ENCODE results near the gene PCNA. TPM values are rescaled to one million over a fixed set of nuclear protein-coding genes. Genes with fewer than 3 reads are reported as not detected.

PCNA gene
- total and polyA plus RNA-seq, 2 donors (not counting 1 experiment from before 2014, with no cell fraction given) = 75.6 to 144 TPM

GRCh38 chr20:5096463-5096862, 23.3 kb downstream of the PCNA start:
- Histone ChIP-seq H3K4me2 (ENCODE audit: extremely low read depth, insufficient read depth, low read length) (no peak overlapping the region), H3K36me3 (ENCODE audit: control insufficient read depth, insufficient read depth, low read length) (peaks cover 6% of the 10 kb centered on the region), H3K9me3 (ENCODE audit: control insufficient read depth, insufficient read depth, low read depth, low read length) (no peaks in the 10 kb centered on the region), H3K4me3 (replicated peaks in 1 of 4; ENCODE audit: control extremely low read depth in 1 of 4, insufficient read depth in 1 of 4, low read depth in 3 of 4, low read length in 4 of 4) (no peak overlapping the region), H3K4me1 (ENCODE audit: control insufficient read depth, extremely low read depth, insufficient read depth, low read length) (no peaks in the 10 kb centered on the region), H3K9ac (ENCODE audit: insufficient read depth, low read length) (no peak overlapping the region), H3K27me3 (ENCODE audit: control insufficient read depth, insufficient read depth, low read length) (no peaks in the 10 kb centered on the region), H2AFZ (ENCODE audit: low read length) (no peak overlapping the region), H3K79me2 (ENCODE audit: control insufficient read depth, insufficient read depth, low read length) (no peaks in the 10 kb centered on the region), H4K20me1 (ENCODE audit: control insufficient read depth, extremely low read depth, insufficient read depth, low read length) (no peaks in the 10 kb centered on the region), H3K27ac (ENCODE audit: insufficient read depth, low read length) (no peak overlapping the region)
- no peak for TF ChIP-seq EZH2 (IDR thresholded peaks at IDR 0.05; ENCODE audit: low read length, missing control alignments)
- TF ChIP-seq CTCF (conservative IDR thresholded peaks at IDR 0.05 in 1 of 2, IDR thresholded peaks at IDR 0.05 in 1 of 2; ENCODE audit: low read depth in 1 of 2, low read length in 2 of 2) = no peak
- no peak for DNase-seq (ENCODE audit: low read depth in 2 of 2)

- Histone ChIP-seq H3K79me2 (ENCODE audit: control insufficient read depth, insufficient read depth, low read length) (no peaks in the 10 kb centered on the region), H3K4me3 (replicated peaks in 1 of 4; ENCODE audit: control extremely low read depth in 1 of 4, insufficient read depth in 1 of 4, low read depth in 3 of 4, low read length in 4 of 4) (no peak overlapping the region)
These were observed 23.8 kb downstream of the PCNA start for GRCh38 chr20:5095931-5096330.

DNA sequence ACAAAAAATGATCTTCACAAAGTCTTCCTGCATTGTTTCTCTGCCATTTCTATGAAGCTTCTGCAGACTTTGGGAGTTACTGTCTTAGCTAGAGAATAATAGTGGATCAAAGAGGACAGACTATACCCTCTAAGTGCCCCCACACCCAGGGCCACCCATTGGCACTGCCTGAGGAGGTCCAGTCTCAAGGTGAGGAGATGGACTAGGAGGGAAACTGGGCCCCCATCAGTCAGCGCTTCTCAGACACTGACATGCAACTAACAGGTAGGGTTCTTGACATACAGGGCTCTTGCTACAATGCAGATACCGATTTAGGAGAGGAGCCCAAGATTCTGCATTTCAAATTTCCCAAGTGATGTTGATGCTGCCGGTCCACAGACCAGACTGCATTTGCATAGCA, 24.3 kb downstream of the PCNA start:
- no peak overlapping the region for H3K4me2 ChIP-seq (ENCODE audit: extremely low read depth, insufficient read depth, low read length)
- no peaks in the 10 kb centered on the region for H3K4me1 ChIP-seq (ENCODE audit: control insufficient read depth, extremely low read depth, insufficient read depth, low read length)
- no peak overlapping the region for H2AFZ ChIP-seq (ENCODE audit: low read length)
- H3K79me2 ChIP-seq (ENCODE audit: control insufficient read depth, insufficient read depth, low read length) = no peaks in the 10 kb centered on the region
- no peak overlapping the region for H3K9ac ChIP-seq (ENCODE audit: insufficient read depth, low read length)
- peaks cover 6% of the 10 kb centered on the region for H3K36me3 ChIP-seq (ENCODE audit: control insufficient read depth, insufficient read depth, low read length)
- DNase-seq (ENCODE audit: low read depth in 2 of 2) = no peak
- no peaks in the 10 kb centered on the region for H4K20me1 ChIP-seq (ENCODE audit: control insufficient read depth, extremely low read depth, insufficient read depth, low read length)
- H3K4me3 ChIP-seq (replicated peaks in 1 of 4; ENCODE audit: control extremely low read depth in 1 of 4, insufficient read depth in 1 of 4, low read depth in 3 of 4, low read length in 4 of 4) = no peak overlapping the region
- H3K27me3 ChIP-seq (ENCODE audit: control insufficient read depth, insufficient read depth, low read length) = no peaks in the 10 kb centered on the region
- TF ChIP-seq EZH2 (IDR thresholded peaks at IDR 0.05; ENCODE audit: low read length, missing control alignments) (no peak), CTCF (conservative IDR thresholded peaks at IDR 0.05 in 1 of 2, IDR thresholded peaks at IDR 0.05 in 1 of 2; ENCODE audit: low read depth in 1 of 2, low read length in 2 of 2) (no peak)
- no peaks in the 10 kb centered on the region for H3K9me3 ChIP-seq (ENCODE audit: control insufficient read depth, insufficient read depth, low read depth, low read length)
- no peak overlapping the region for H3K27ac ChIP-seq (ENCODE audit: insufficient read depth, low read length)

More at GRCh38 chr20:5095931-5096330, 23.8 kb downstream of the PCNA start:
- H3K36me3 ChIP-seq (ENCODE audit: control insufficient read depth, insufficient read depth, low read length) = peaks cover 6% of the 10 kb centered on the region
- no peak for DNase-seq (ENCODE audit: low read depth in 2 of 2)
- H4K20me1 ChIP-seq (ENCODE audit: control insufficient read depth, extremely low read depth, insufficient read depth, low read length) = no peaks in the 10 kb centered on the region
- H3K27me3 ChIP-seq (ENCODE audit: control insufficient read depth, insufficient read depth, low read length) = no peaks in the 10 kb centered on the region
- no peak overlapping the region for H3K4me2 ChIP-seq (ENCODE audit: extremely low read depth, insufficient read depth, low read length)
- H3K4me1 ChIP-seq (ENCODE audit: control insufficient read depth, extremely low read depth, insufficient read depth, low read length) = no peaks in the 10 kb centered on the region
- TF ChIP-seq CTCF (conservative IDR thresholded peaks at IDR 0.05 in 1 of 2, IDR thresholded peaks at IDR 0.05 in 1 of 2; ENCODE audit: low read depth in 1 of 2, low read length in 2 of 2) (no peak), EZH2 (IDR thresholded peaks at IDR 0.05; ENCODE audit: low read length, missing control alignments) (no peak)
- H3K27ac ChIP-seq (ENCODE audit: insufficient read depth, low read length) = no peak overlapping the region
- H2AFZ ChIP-seq (ENCODE audit: low read length) = no peak overlapping the region
- H3K9ac ChIP-seq (ENCODE audit: insufficient read depth, low read length) = no peak overlapping the region
- no peaks in the 10 kb centered on the region for H3K9me3 ChIP-seq (ENCODE audit: control insufficient read depth, insufficient read depth, low read depth, low read length)
